BE2C (cell line): Measurements from ENCODE around the gene COL5A1.

ENCODE experiments used
- DNase-seq: peaks from one replicate; pipeline ENCODE4 v3.0.0-alpha.2; 2020
- H3K27me3 ChIP-seq: fragments of 250-450 bp; sonication (Bioruptor Pico); 2 replicates; pipeline ENCODE4 v1.5.1; 2020; ENCODE audit warnings: mild to moderate bottlenecking
- H3K36me3 ChIP-seq: fragments of 250-450 bp; sonication (Bioruptor Pico); 2 replicates; pipeline ENCODE4 v1.5.1; 2020; ENCODE audit warnings: mild to moderate bottlenecking
- H3K4me1 ChIP-seq: fragments of 250-450 bp; sonication (Bioruptor Pico); 2 replicates; pipeline ENCODE4 v1.5.1; 2020
- H3K4me3 ChIP-seq: 2 replicates; pipeline ENCODE4 v1.5.1; 2011; ENCODE audit warnings: low read depth, low read length
- H3K9me3 ChIP-seq: fragments of 250-450 bp; sonication (Bioruptor Pico); 2 replicates; pipeline ENCODE4 v1.5.1; 2020
- TF ChIP-seq, protein P1 (sequence below): IDR thresholded peaks from 2 replicates; pipeline ENCODE4 v1.5.1; 2012; ENCODE audit warnings: mild to moderate bottlenecking, low read depth, low read length

COL5A1 gene

GRCh38 chr9:134614256-134614655 is 27.3 kb upstream of the COL5A1 start:
- H3K27me3 ChIP-seq = no peaks in the 10 kb centered on the region
- no peak overlapping the region for H3K4me3 ChIP-seq
- no peak for DNase-seq
- H3K36me3 ChIP-seq = no peaks in the 10 kb centered on the region
- H3K9me3 ChIP-seq = no peaks in the 10 kb centered on the region
- TF ChIP-seq, protein P1, sequence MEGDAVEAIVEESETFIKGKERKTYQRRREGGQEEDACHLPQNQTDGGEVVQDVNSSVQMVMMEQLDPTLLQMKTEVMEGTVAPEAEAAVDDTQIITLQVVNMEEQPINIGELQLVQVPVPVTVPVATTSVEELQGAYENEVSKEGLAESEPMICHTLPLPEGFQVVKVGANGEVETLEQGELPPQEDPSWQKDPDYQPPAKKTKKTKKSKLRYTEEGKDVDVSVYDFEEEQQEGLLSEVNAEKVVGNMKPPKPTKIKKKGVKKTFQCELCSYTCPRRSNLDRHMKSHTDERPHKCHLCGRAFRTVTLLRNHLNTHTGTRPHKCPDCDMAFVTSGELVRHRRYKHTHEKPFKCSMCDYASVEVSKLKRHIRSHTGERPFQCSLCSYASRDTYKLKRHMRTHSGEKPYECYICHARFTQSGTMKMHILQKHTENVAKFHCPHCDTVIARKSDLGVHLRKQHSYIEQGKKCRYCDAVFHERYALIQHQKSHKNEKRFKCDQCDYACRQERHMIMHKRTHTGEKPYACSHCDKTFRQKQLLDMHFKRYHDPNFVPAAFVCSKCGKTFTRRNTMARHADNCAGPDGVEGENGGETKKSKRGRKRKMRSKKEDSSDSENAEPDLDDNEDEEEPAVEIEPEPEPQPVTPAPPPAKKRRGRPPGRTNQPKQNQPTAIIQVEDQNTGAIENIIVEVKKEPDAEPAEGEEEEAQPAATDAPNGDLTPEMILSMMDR = no peak
- H3K4me1 ChIP-seq = no peaks in the 10 kb centered on the region

DNA sequence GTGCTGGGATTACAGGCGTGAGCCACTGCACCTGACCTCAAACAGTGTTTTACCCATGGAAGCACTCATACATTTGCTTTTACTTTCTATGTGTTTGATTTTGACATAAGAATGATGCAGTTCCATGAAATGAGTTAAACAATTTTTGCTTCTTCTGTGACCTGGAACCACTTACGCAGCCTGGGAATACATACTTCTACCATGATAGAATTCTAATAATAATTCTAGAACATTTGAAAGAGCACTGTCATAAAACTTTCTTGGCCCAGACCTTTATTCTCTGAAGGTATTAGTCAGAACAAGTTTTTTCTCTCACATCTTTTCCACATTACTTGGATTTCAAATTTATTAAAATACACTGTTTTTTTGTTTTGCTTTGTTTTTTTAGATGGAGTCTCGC is 25.3 kb upstream of the COL5A1 start:
- Histone ChIP-seq H3K4me3 (no peak overlapping the region), H3K9me3 (no peaks in the 10 kb centered on the region), H3K27me3 (no peaks in the 10 kb centered on the region), H3K4me1 (peaks cover 3% of the 10 kb centered on the region; the same call in 1 of the 2 replicates), H3K36me3 (no peaks in the 10 kb centered on the region)
- no peak for DNase-seq
- TF ChIP-seq, protein P1 = no peak

- TF ChIP-seq, protein P1 = no peak
- Histone ChIP-seq H3K27me3 (no peaks in the 10 kb centered on the region), H3K4me1 (peaks cover 3% of the 10 kb centered on the region; the same call in 1 of the 2 replicates)
Observed at GRCh38 chr9:134617246-134617645, 24.4 kb upstream of the COL5A1 start.

GRCh38 chr9:134617836-134618162 is 23.8 kb upstream of the COL5A1 start:
- no peaks in the 10 kb centered on the region for H3K27me3 ChIP-seq

More at GRCh38 chr9:134617246-134617645, 24.4 kb upstream of the COL5A1 start:
- Histone ChIP-seq H3K4me3 (no peak overlapping the region), H3K9me3 (no peaks in the 10 kb centered on the region), H3K36me3 (no peaks in the 10 kb centered on the region)
- DNase-seq = no peak

DNA sequence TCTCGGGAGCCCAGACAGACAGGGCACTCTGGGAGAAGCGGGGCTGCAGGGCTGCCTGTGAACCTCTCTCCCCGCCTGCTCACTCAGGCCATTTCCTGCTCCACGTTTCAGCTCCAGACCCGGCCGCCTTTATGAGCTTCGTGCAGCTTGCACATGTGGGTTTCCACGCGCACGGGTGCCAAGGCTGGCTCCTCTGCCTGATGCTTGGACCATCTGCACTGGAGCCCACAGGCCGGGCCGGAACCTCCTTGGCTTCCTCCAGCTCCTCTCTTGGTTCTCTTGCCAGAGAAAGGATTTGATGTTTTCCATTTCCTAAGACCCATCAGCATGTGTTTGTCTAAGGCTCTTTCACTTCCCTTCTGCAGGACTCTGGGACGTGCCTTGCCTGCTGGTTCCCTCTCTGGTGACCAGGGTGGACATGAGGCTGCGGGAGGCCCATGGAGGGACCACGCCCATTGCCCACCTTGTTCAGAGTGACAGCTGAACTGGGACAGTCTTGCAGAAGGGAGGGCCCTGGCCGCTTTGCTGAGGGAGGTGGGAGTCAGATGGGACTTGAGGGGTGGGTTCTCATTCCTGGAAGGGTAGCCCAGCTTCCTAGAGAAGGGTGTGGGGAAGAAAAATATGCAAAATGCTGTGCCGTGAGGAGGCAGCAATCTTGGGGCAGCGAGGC is 23.3 kb upstream of the COL5A1 start:
- peaks cover 3% of the 10 kb centered on the region; the same call in 1 of the 2 replicates for H3K4me1 ChIP-seq

More at GRCh38 chr9:134617836-134618162, 23.8 kb upstream of the COL5A1 start:
- no peak overlapping the region for H3K4me3 ChIP-seq
- peaks cover 3% of the 10 kb centered on the region; the same call in 1 of the 2 replicates for H3K4me1 ChIP-seq
- no peaks in the 10 kb centered on the region for H3K36me3 ChIP-seq
- DNase-seq = no peak
- no peaks in the 10 kb centered on the region for H3K9me3 ChIP-seq
- TF ChIP-seq, protein P1 = no peak

More for the DNA sequence above, 23.3 kb upstream of the COL5A1 start:
- TF ChIP-seq, protein P1 = no peak
- peak; percentile 39 for DNase-seq
- Histone ChIP-seq H3K9me3 (no peaks in the 10 kb centered on the region), H3K27me3 (no peaks in the 10 kb centered on the region), H3K4me3 (no peak overlapping the region), H3K36me3 (no peaks in the 10 kb centered on the region)
